Activated naive CD4-positive, alpha-beta T cell treated with anti-CD3 and anti-CD28 coated beads, Interleukin-2, amount 10 ng/mL, durations not matched to agents 7 days and 5 days (primary cell): ENCODE data around the gene FCHSD2.
A peak's percentile ranks its signal among the peaks of the same experiment; 100 is the strongest.
"Not testable (repeated sequence)": the region's sequence is repeated elsewhere in the genome, so short reads cannot be mapped to it uniquely, and the experiment has no call there.

Source experiments
- CTCF ChIA-PET: fragments of 350-600 bp; sonication (Branson Sonifier 250); formaldehyde crosslinking; loops from one replicate; lab custom pipeline; 2021; ENCODE audit warnings: antibody characterized with exemption; lab: Charles Lee
- DNase-seq: peaks from one replicate; pipeline ENCODE4 v3.0.0-alpha.2; 2020
- H3K27ac Mint-ChIP-seq: one replicate; pipeline ENCODE4 v1.8.0; 2021; ENCODE audit warnings: mild to moderate bottlenecking, moderate library complexity, mixed read lengths
- H3K27me3 Mint-ChIP-seq: one replicate; pipeline ENCODE4 v1.8.0; 2021; ENCODE audit warnings: mild to moderate bottlenecking, mixed read lengths
- H3K36me3 Mint-ChIP-seq: one replicate; pipeline ENCODE4 v1.8.0; 2021; ENCODE audit warnings: mixed read lengths
- H3K4me1 Mint-ChIP-seq: one replicate; pipeline ENCODE4 v1.8.0; 2021; ENCODE audit warnings: mixed read lengths
- H3K4me3 Mint-ChIP-seq: one replicate; pipeline ENCODE4 v1.8.0; 2021; ENCODE audit warnings: mild to moderate bottlenecking, moderate library complexity, mixed read lengths
- H3K9me3 Mint-ChIP-seq: one replicate; pipeline ENCODE4 v1.8.0; 2021; ENCODE audit warnings: mixed read lengths

Gene FCHSD2

DNA sequence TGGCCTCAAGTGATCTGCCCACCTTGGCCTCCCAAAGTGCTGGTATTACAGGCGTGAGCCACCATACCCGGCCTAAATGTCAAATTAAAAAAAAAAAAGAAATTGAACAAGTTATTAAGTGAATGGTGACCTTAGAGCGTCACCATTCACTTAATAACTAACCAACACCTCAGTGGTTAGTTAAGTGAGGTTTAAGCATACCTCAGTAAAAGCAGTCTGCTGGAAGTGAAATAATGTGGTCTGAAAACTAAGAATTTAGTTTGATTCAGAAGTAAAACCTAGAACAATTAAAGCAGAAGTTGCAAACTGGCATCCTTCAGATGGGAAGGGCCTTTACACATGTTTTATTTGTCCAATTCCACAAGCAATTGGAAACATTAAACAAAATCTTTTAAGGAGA, 71.5 kb downstream of the FCHSD2 start:
- H3K36me3 Mint-ChIP-seq: peaks cover 14% of the 10 kb centered on the region
- no peak overlapping the region for H3K4me3 Mint-ChIP-seq
- peaks cover 22% of the 10 kb centered on the region for H3K4me1 Mint-ChIP-seq
- CTCF ChIA-PET: no interaction called here
- H3K9me3 Mint-ChIP-seq: no peaks in the 10 kb centered on the region
- DNase-seq: no peak
- H3K27ac Mint-ChIP-seq: no peak overlapping the region
- no peaks in the 10 kb centered on the region for H3K27me3 Mint-ChIP-seq

DNA sequence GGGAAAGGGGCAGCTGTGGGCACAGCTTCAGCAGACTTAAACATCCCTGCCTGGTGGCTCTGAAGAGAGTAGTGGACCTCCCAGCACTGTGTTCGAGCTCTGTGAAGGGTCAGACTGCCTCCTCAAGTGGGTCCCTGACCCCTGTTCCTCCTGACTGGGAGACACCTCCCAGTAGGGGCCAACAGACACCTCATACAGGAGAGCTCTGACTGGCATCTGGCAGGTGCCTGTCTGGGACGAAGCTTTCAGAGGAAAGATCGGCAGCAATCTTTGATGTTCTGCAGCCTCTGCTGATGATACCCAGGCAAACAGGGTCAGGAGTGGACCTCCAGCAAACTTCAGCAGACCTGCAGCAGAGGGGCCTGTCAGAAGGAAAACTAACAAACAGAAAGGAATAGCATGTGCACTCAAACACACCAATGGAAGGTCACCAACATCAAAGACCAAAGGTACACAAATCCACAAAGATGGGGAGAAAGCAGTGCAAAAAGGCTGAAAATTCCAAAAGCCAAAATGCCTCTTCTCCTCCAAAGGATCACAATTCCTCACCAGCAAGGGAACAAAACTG, 80.2 kb downstream of the FCHSD2 start:
- H3K27ac Mint-ChIP-seq, H3K4me1 Mint-ChIP-seq, H3K9me3 Mint-ChIP-seq, CTCF ChIA-PET, DNase-seq, H3K4me3 Mint-ChIP-seq, H3K27me3 Mint-ChIP-seq: not testable (repeated sequence)
- peaks cover 24% of the 10 kb centered on the region for H3K36me3 Mint-ChIP-seq

GRCh38 chr11:73061434-73061833, 80.7 kb downstream of the FCHSD2 start:
- H3K27ac Mint-ChIP-seq, CTCF ChIA-PET, H3K4me1 Mint-ChIP-seq, H3K27me3 Mint-ChIP-seq, H3K9me3 Mint-ChIP-seq, DNase-seq, H3K4me3 Mint-ChIP-seq: not testable (repeated sequence)
- H3K36me3 Mint-ChIP-seq: peaks cover 24% of the 10 kb centered on the region

DNA sequence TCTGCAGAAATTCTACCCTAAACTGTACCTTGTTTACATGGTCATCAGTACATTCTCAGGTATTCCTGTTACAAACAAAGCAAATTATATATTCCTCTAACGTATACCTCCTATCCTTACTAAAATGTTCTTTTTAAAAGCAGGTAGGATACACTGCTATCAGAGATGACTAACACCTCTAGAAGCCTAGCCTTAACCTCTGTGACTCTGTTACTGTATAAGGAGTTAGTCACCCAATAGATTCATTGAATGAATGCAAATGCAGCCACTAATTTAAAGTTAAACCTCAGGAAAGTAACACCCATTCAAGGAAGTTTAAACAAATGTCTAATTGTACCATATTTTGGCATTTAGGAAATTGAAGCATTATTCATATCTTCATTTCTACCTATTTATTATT, 82.2 kb downstream of the FCHSD2 start:
- Mint-ChIP-seq H3K36me3 (peaks cover 22% of the 10 kb centered on the region), H3K4me1 (peaks cover 2% of the 10 kb centered on the region), H3K27me3 (no peaks in the 10 kb centered on the region), H3K9me3 (peaks cover 2% of the 10 kb centered on the region), H3K4me3 (no peak overlapping the region), H3K27ac (no peak overlapping the region)
- CTCF ChIA-PET: no interaction called here
- no peak for DNase-seq

- Mint-ChIP-seq H3K9me3 (peaks cover 2% of the 10 kb centered on the region), H3K27ac (no peak overlapping the region), H3K27me3 (no peaks in the 10 kb centered on the region), H3K4me1 (peaks cover 2% of the 10 kb centered on the region), H3K36me3 (peaks cover 18% of the 10 kb centered on the region), H3K4me3 (no peak overlapping the region)
- DNase-seq: no peak
- CTCF ChIA-PET: no interaction called here
Measured at GRCh38 chr11:73058989-73059674, 83.0 kb downstream of the FCHSD2 start.

- no peak for DNase-seq
- no peaks in the 10 kb centered on the region for H3K27me3 Mint-ChIP-seq
- H3K4me1 Mint-ChIP-seq: peaks cover 2% of the 10 kb centered on the region
- no peak overlapping the region for H3K27ac Mint-ChIP-seq
- peaks cover 9% of the 10 kb centered on the region for H3K36me3 Mint-ChIP-seq
- CTCF ChIA-PET: no interaction called here
- H3K4me3 Mint-ChIP-seq: no peak overlapping the region
- no peaks in the 10 kb centered on the region for H3K9me3 Mint-ChIP-seq
Measured at GRCh38 chr11:73055655-73056354, 86.3 kb downstream of the FCHSD2 start.

- Mint-ChIP-seq H3K4me3 (no peak overlapping the region), H3K36me3 (peaks cover 5% of the 10 kb centered on the region), H3K4me1 (peaks cover 2% of the 10 kb centered on the region), H3K27ac (no peak overlapping the region), H3K27me3 (no peaks in the 10 kb centered on the region), H3K9me3 (no peaks in the 10 kb centered on the region)
- CTCF ChIA-PET: no interaction called here
- no peak for DNase-seq
Measured at GRCh38 chr11:73055002-73055401, 87.1 kb downstream of the FCHSD2 start.

- Mint-ChIP-seq H3K27me3 (no peaks in the 10 kb centered on the region), H3K36me3 (peaks cover 5% of the 10 kb centered on the region), H3K9me3 (no peaks in the 10 kb centered on the region), H3K4me3 (no peak overlapping the region), H3K4me1 (peaks cover 2% of the 10 kb centered on the region), H3K27ac (no peak overlapping the region)
- CTCF ChIA-PET: no interaction called here
- DNase-seq: no peak
Measured at GRCh38 chr11:73053964-73054363, 88.2 kb downstream of the FCHSD2 start.

GRCh38 chr11:73048446-73048845, 93.7 kb downstream of the FCHSD2 start:
- DNase-seq: no peak
- Mint-ChIP-seq H3K27ac (no peak overlapping the region), H3K27me3 (no peaks in the 10 kb centered on the region), H3K9me3 (no peaks in the 10 kb centered on the region), H3K36me3 (peaks cover 5% of the 10 kb centered on the region), H3K4me1 (peaks cover 17% of the 10 kb centered on the region), H3K4me3 (no peak overlapping the region)
- CTCF ChIA-PET: interaction anchor here (0.7 kb wide), 1 partner anchor 15 kb away, joined by 3 read pairs; no protein-coding TSS in a partner anchor

DNA sequence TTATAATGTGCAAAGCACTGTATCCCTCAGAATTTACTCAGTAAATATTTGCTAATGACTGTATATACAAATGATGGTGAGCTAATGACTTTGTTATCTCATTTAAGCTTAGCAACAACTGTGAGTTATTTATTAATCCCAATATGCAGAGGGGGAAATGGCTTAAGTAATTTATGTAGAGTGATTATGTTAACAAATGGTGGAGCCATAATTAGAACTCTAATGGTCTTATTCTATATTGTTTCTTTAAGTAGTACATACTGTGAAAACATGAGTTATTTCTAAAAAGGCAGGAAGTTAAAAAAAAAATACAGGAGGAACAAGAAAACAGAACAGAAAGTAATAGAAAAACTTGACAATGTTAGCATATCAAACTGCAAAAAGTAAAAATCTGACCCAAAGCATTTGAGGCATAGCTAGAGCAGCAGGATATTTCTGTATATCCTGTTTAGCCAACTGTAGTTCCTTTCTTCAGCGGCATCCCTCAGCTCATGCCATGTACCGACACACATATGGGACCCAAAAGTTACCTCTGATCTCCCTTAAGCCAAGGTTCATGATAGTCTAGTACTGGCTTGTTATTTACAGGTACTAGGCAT, 94.2 kb downstream of the FCHSD2 start:
- CTCF ChIA-PET: interaction anchor here (0.7 kb wide), 1 partner anchor 14 kb away, joined by 3 read pairs; no protein-coding TSS in a partner anchor
- DNase-seq: no peak
- Mint-ChIP-seq H3K36me3 (peaks cover 8% of the 10 kb centered on the region), H3K4me1 (peaks cover 17% of the 10 kb centered on the region), H3K27ac (peak overlapping the region; percentile 68), H3K4me3 (peak overlapping the region; percentile 4), H3K9me3 (no peaks in the 10 kb centered on the region), H3K27me3 (no peaks in the 10 kb centered on the region)

- Mint-ChIP-seq H3K4me3 (no peak overlapping the region), H3K4me1 (peaks cover 7% of the 10 kb centered on the region), H3K27ac (no peak overlapping the region), H3K36me3 (peaks cover 31% of the 10 kb centered on the region), H3K9me3 (no peaks in the 10 kb centered on the region), H3K27me3 (no peaks in the 10 kb centered on the region)
- no peak for DNase-seq
- CTCF ChIA-PET: no interaction called here
Measured at GRCh38 chr11:73040046-73040445, 102.1 kb downstream of the FCHSD2 start.

DNA sequence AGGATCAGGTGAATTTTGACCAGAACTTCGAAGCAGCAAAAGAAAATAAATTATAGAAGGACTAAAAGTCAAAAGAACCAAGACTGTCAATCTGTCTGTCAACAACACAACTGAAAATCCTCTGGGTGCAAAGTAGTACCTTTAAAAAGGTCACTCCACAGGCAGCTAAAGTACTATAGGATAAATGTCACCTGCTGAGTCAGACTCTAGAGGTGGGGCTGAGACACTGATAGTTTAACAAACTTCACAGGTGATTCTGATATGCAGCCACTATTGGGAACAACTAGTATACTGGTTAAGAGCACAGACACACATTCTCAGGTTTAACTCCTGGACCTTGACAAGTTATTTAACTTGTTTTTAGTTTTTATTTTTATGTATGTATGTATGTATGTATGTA, 107.3 kb downstream of the FCHSD2 start:
- Mint-ChIP-seq H3K27me3 (no peaks in the 10 kb centered on the region), H3K36me3 (peaks cover 22% of the 10 kb centered on the region), H3K27ac (peak overlapping the region; percentile 87), H3K4me3 (peak overlapping the region; percentile 41), H3K9me3 (peaks cover 1% of the 10 kb centered on the region), H3K4me1 (peaks cover 31% of the 10 kb centered on the region)
- CTCF ChIA-PET: interaction anchor here (1.0 kb wide), 1 partner anchor 108 kb away, joined by 4 read pairs; no protein-coding TSS in a partner anchor
- no peak for DNase-seq

DNA sequence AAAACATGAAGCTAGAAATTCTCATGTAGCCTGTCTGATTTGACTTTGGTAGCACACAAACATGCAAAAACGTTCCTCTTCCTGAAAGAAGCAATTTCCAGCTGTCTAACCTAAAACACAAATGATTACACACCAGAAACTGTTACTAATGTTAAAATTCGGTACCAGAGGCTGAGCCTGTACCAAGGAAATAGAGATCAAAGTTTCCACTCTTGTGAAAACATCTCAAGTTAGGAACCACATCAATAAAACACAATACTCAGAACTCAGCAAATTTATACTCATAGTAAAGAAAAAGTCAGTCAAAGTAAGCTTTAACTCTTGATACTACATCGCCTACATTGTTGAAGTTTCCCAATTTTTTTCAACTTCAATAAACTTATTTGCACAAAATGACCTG, 107.8 kb downstream of the FCHSD2 start:
- no peak for DNase-seq
- peak overlapping the region; percentile 87 for H3K27ac Mint-ChIP-seq
- CTCF ChIA-PET: interaction anchor here (0.6 to 1.0 kb wide), 2 partner anchors 14 to 108 kb away, joined by 3 to 4 read pairs; no protein-coding TSS in a partner anchor
- H3K4me1 Mint-ChIP-seq: peaks cover 35% of the 10 kb centered on the region
- H3K4me3 Mint-ChIP-seq: peak overlapping the region; percentile 41
- H3K27me3 Mint-ChIP-seq: no peaks in the 10 kb centered on the region
- H3K36me3 Mint-ChIP-seq: peaks cover 27% of the 10 kb centered on the region
- H3K9me3 Mint-ChIP-seq: peaks cover 3% of the 10 kb centered on the region

DNA sequence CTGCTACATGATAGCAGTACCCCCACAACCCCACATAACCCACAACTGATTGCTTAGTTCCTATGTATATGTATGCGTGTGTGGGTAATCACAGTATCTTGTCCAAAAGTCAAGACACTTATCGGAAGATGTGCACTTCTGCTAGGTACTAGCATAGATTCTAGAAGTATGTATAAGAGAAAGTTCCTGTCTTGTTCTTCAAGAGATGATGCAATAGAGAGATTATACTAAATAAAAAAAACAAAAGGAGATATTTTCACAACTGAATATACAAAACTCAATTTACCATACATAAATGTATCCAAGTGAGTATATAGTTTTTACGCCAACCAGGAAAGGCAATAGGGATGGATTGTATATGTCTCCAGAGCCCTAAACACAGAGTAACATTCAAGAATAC, 112.0 kb downstream of the FCHSD2 start:
- Mint-ChIP-seq H3K36me3 (peaks cover 46% of the 10 kb centered on the region), H3K4me3 (no peak overlapping the region), H3K27me3 (no peaks in the 10 kb centered on the region), H3K27ac (no peak overlapping the region), H3K9me3 (peaks cover 39% of the 10 kb centered on the region), H3K4me1 (peaks cover 32% of the 10 kb centered on the region)
- DNase-seq: no peak
- CTCF ChIA-PET: no interaction called here
